NCI-H2081 (cell line): ENCODE measurements around the gene JARID2.
"Not testable (repeated sequence)": the region's sequence is repeated elsewhere in the genome, so short reads cannot be mapped to it uniquely, and the experiment has no call there.

ENCODE experiments used
- DNase-seq, 2 experiments: peaks; one replicate each; lab custom pipeline; 2025; lab: John Stamatoyannopoulos, UW

Gene JARID2

GRCh38 chr6:15522856-15523529, 277.1 kb downstream of the JARID2 start:
- DNase-seq: no peak

GRCh38 chr6:15523679-15524630, 278.1 kb downstream of the JARID2 start:
- DNase-seq: no peak

- no peak for DNase-seq
These were observed 279.1 kb downstream of the JARID2 start for GRCh38 chr6:15524861-15525401.

GRCh38 chr6:15526212-15526701, 280.4 kb downstream of the JARID2 start:
- DNase-seq: no peak

GRCh38 chr6:15527838-15528617, 282.2 kb downstream of the JARID2 start:
- DNase-seq: no peak

- DNase-seq: no peak
These were observed 283.0 kb downstream of the JARID2 start for GRCh38 chr6:15528870-15529269.

GRCh38 chr6:15530411-15530810, 284.5 kb downstream of the JARID2 start:
- DNase-seq: no peak

GRCh38 chr6:15531973-15532372, 286.1 kb downstream of the JARID2 start:
- no peak for DNase-seq

- DNase-seq: no peak
These were observed 287.6 kb downstream of the JARID2 start for GRCh38 chr6:15533379-15534026.

GRCh38 chr6:15534974-15535373, 289.1 kb downstream of the JARID2 start:
- no peak for DNase-seq

- no peak for DNase-seq
These were observed 289.8 kb downstream of the JARID2 start for GRCh38 chr6:15535495-15536197.

GRCh38 chr6:15536198-15536955, 290.5 kb downstream of the JARID2 start:
- no peak for DNase-seq

GRCh38 chr6:15538106-15538505, 292.2 kb downstream of the JARID2 start:
- no peak for DNase-seq

GRCh38 chr6:15538766-15539495, 293.1 kb downstream of the JARID2 start:
- DNase-seq: no peak

- no peak for DNase-seq
These were observed 293.9 kb downstream of the JARID2 start for GRCh38 chr6:15539722-15540270.

- DNase-seq: not testable (repeated sequence)
These were observed 297.6 kb downstream of the JARID2 start for GRCh38 chr6:15543332-15543917.

- DNase-seq: no peak
These were observed 298.5 kb downstream of the JARID2 start for GRCh38 chr6:15544321-15544900.

- no peak for DNase-seq
These were observed 300.7 kb downstream of the JARID2 start for GRCh38 chr6:15546591-15546990.
